ENCODE results near the gene TMTC2. TPM values are rescaled to one million over a fixed set of nuclear protein-coding genes. Genes with fewer than 3 reads are reported as not detected.

Gene TMTC2
- total and polyA plus RNA-seq, 2 donors (not counting 3 experiments of a cell fraction or from before 2014, with no cell fraction given), result 4.1 to 7.8 TPM

GRCh38 chr12:82756303-82756702 lies 69.6 kb downstream of the TMTC2 start:
- Histone ChIP-seq H3K9me3 (replicated peaks; ENCODE audit: control insufficient read depth, insufficient read depth, low read length) (no peaks in the 10 kb centered on the region), H3K36me3 (ENCODE audit: control insufficient read depth in 2 of 2, extremely low read depth in 1 of 2, insufficient read depth in 2 of 2, low read length in 2 of 2) (no peaks in the 10 kb centered on the region), H2AFZ (ENCODE audit: low read depth, low read length) (no peak overlapping the region), H3K9ac (replicated peaks; ENCODE audit: extremely low read depth, insufficient read depth, low read length) (no peak overlapping the region), H3K27me3 (ENCODE audit: control insufficient read depth in 2 of 2, insufficient read depth in 2 of 2, low read length in 2 of 2) (no peaks in the 10 kb centered on the region), H3K4me3 (replicated peaks in 1 of 3; ENCODE audit: insufficient read depth in 1 of 3, low read depth in 1 of 3, low read length in 3 of 3) (no peak overlapping the region), H3K79me2 (ENCODE audit: control insufficient read depth, insufficient read depth, low read length) (no peaks in the 10 kb centered on the region), H3K4me1 (ENCODE audit: control insufficient read depth, extremely low read depth, insufficient read depth, low read length) (no peaks in the 10 kb centered on the region), H4K20me1 (replicated peaks; ENCODE audit: control insufficient read depth, extremely low read depth, insufficient read depth, low read length) (no peaks in the 10 kb centered on the region), H3K9me1 (replicated peaks; ENCODE audit: control insufficient read depth, extremely low read depth, insufficient read depth, low read length) (no peaks in the 10 kb centered on the region), H3K27ac (ENCODE audit: insufficient read depth, low read depth, low read length) (no peak overlapping the region), H3K4me2 (ENCODE audit: insufficient read depth, low read length) (no peak overlapping the region)
- FAIRE-seq (no peak), DNase-seq (ENCODE audit: low read depth, low spot score) (no peak)
- no peak for TF ChIP-seq POLR2AphosphoS5 (IDR thresholded peaks at IDR 0.05; ENCODE audit: insufficient read depth, low read depth, low read length)
- no peak for TF ChIP-seq POLR2A (IDR thresholded peaks at IDR 0.05; ENCODE audit: low read depth, low read length)
- no peak for TF ChIP-seq FOS (IDR thresholded peaks at IDR 0.05; ENCODE audit: borderline replicate concordance, insufficient read depth, low read length)
- no peak for TF ChIP-seq MAX (IDR thresholded peaks at IDR 0.05; ENCODE audit: insufficient read depth, insufficient read length)
- no peak for TF ChIP-seq MYC (IDR thresholded peaks at IDR 0.05; ENCODE audit: low read depth, low read length)
- TF ChIP-seq GATA2 (IDR thresholded peaks at IDR 0.05; ENCODE audit: insufficient read depth, insufficient read length, low read depth, low read length), result no peak
- no peak for TF ChIP-seq CTCF (IDR thresholded peaks at IDR 0.05; ENCODE audit: extremely low read depth in 1 of 2, insufficient read depth in 1 of 2, low read depth in 1 of 2, low read length in 2 of 2)
- TF ChIP-seq JUN (IDR thresholded peaks at IDR 0.05; ENCODE audit: borderline replicate concordance, insufficient read depth, insufficient read length, low read depth), result no peak
- TF ChIP-seq EZH2 (IDR thresholded peaks at IDR 0.05; ENCODE audit: borderline replicate concordance, low read depth, low read length, severe bottlenecking), result no peak
- BruUV-seq (replicated peaks), result no TSS peak
- intact Hi-C loops (cut with micrococcal nuclease), result no loop called here
- ChIA-PET POLR2A (no interaction called here), CTCF (no interaction called here)
- dilution Hi-C loops (cut with MboI; ENCODE audit: extremely low pct_ligation_motif_present, low sequenced_read_pairs), result no loop called here
